Bronchus fibroblast of lung (primary cell): Measurements from ENCODE around the gene ATP1B3. TPM values are rescaled to one million over a fixed set of nuclear protein-coding genes. Genes with fewer than 3 reads are reported as not detected.

Source experiments
- total RNA-seq: library from RNA; depleted of rRNA; stranded (reverse); fragments of >200 nt; gene quantifications from 2 replicates; pipeline ENCODE4 v1.2.3, GENCODE V29; 2015

ATP1B3 gene
- 44.4 and 45.5 TPM in 2 replicates for total RNA-seq

GRCh38 chr3:141876381-141876890 lies at the start of gene ATP1B3:
TSS of gene ATP1B3 (plus strand) at chr3:141876643. CDS start at chr3:141876802, 159 bp downstream.

Other genes with a start within 250 kb of the ATP1B3 start
- 73.3 and 103 TPM in 2 replicates for gene RNF7, start 138.3 kb upstream of the ATP1B3 start, total RNA-seq
- gene GRK7, start 113.2 kb upstream of the ATP1B3 start, total RNA-seq: not detected in 2 replicates